Measurements from ENCODE around the gene ANKRD34A. TPM values are rescaled to one million over a fixed set of nuclear protein-coding genes. Genes with fewer than 3 reads are reported as not detected.

ANKRD34A gene
- total and polyA plus RNA-seq, 2 experiments from 2014 or later = 0.16 to 0.35 TPM

GRCh38 chr1:145947551-145947950, 16.8 kb downstream of the ANKRD34A start:
- Mint-ChIP-seq H3K27me3 (ENCODE audit: insufficient read depth, low read depth, poor library complexity) (peaks cover 3% of the 10 kb centered on the region), H3K4me3 (no peak overlapping the region), H3K9me3 (no peaks in the 10 kb centered on the region), H3K4me1 (peaks cover 23% of the 10 kb centered on the region), H3K36me3 (ENCODE audit: low read depth) (no peaks in the 10 kb centered on the region), H3K27ac (no peak overlapping the region)
- peak overlapping the region; percentile 46; the same call in 1 of the 2 replicates for H3K4me2 ChIP-seq
- peaks cover 12% of the 10 kb centered on the region for H3K4me1 ChIP-seq (ENCODE audit: insufficient read depth)
- DNase-seq (ENCODE audit: low spot score) = peak; percentile 77
- no peak overlapping the region for H3K4me3 ChIP-seq
- no peaks in the 10 kb centered on the region for H3K79me2 ChIP-seq (replicated peaks; ENCODE audit: insufficient read depth)
- H3K27me3 ChIP-seq (ENCODE audit: insufficient read depth) = no peaks in the 10 kb centered on the region
- peak; percentile 94 for ATAC-seq
- H3K27ac ChIP-seq (ENCODE audit: low read depth) = no peak overlapping the region
- no peaks in the 10 kb centered on the region for H4K20me1 ChIP-seq (replicated peaks; ENCODE audit: insufficient read depth)
- H3K9me2 ChIP-seq (ENCODE audit: insufficient read depth) = no peaks in the 10 kb centered on the region
- no peak overlapping the region for H2AFZ ChIP-seq
- no peaks in the 10 kb centered on the region for H3K36me3 ChIP-seq (ENCODE audit: insufficient read depth)
- peak; percentile 18; the same call in 1 of the 2 replicates for TF ChIP-seq ZNF462 (CRISPR knock-in tag; IDR thresholded peaks at IDR 0.05)
- no peak for TF ChIP-seq ETS1 (IDR thresholded peaks at IDR 0.05)
- TF ChIP-seq ZNF331 (CRISPR knock-in tag; IDR thresholded peaks at IDR 0.05; ENCODE audit: low read depth) = no peak
- TF ChIP-seq POLR2AphosphoS5 (IDR thresholded peaks at IDR 0.05; ENCODE audit: low read depth) = no peak
- no peaks in the 10 kb centered on the region for H3F3A ChIP-seq (replicated peaks; ENCODE audit: low read depth)

- no peak for ATAC-seq
- TF ChIP-seq REST (IDR thresholded peaks at IDR 0.05; ENCODE audit: unreplicated experiment) (no peak), NANOG (IDR thresholded peaks at IDR 0.05; ENCODE audit: borderline replicate concordance) (no peak)
Measured at GRCh38 chr1:145946477-145946986, 17.8 kb downstream of the ANKRD34A start.

More at GRCh38 chr1:145946477-145946986, 17.8 kb downstream of the ANKRD34A start:
- Mint-ChIP-seq H3K4me3 (no peak overlapping the region), H3K9me3 (no peaks in the 10 kb centered on the region), H3K36me3 (ENCODE audit: low read depth) (no peaks in the 10 kb centered on the region), H3K27me3 (ENCODE audit: insufficient read depth, low read depth, poor library complexity) (peaks cover 3% of the 10 kb centered on the region), H3K27ac (no peak overlapping the region), H3K4me1 (peaks cover 23% of the 10 kb centered on the region)
- no peaks in the 10 kb centered on the region for H4K20me1 ChIP-seq (replicated peaks; ENCODE audit: insufficient read depth)
- H3K27ac ChIP-seq (ENCODE audit: low read depth) = no peak overlapping the region
- peak overlapping the region; percentile 46 for H3K4me2 ChIP-seq
- H3K27me3 ChIP-seq (ENCODE audit: insufficient read depth) = no peaks in the 10 kb centered on the region
- no peaks in the 10 kb centered on the region for H3K36me3 ChIP-seq (ENCODE audit: insufficient read depth)
- no peak for DNase-seq (ENCODE audit: low spot score)
- H3K9me2 ChIP-seq (ENCODE audit: insufficient read depth) = no peaks in the 10 kb centered on the region
- peaks cover 12% of the 10 kb centered on the region for H3K4me1 ChIP-seq (ENCODE audit: insufficient read depth)
- H3K79me2 ChIP-seq (replicated peaks; ENCODE audit: insufficient read depth) = no peaks in the 10 kb centered on the region
- no peak overlapping the region for H2AFZ ChIP-seq
- no peaks in the 10 kb centered on the region for H3F3A ChIP-seq (replicated peaks; ENCODE audit: low read depth)
- no peak overlapping the region for H3K4me3 ChIP-seq
